Measurements from ENCODE around the gene PRICKLE4. TPM values are rescaled to one million over a fixed set of nuclear protein-coding genes. Genes with fewer than 3 reads are reported as not detected.
A peak's percentile ranks its signal among the peaks of the same experiment; 100 is the strongest.

The PRICKLE4 gene
- total and polyA plus RNA-seq, 2 of the 13 experiments (the other 11 are each of a cell fraction or from before 2014, with no cell fraction given), result 0.92 to 1.2 TPM

DNA sequence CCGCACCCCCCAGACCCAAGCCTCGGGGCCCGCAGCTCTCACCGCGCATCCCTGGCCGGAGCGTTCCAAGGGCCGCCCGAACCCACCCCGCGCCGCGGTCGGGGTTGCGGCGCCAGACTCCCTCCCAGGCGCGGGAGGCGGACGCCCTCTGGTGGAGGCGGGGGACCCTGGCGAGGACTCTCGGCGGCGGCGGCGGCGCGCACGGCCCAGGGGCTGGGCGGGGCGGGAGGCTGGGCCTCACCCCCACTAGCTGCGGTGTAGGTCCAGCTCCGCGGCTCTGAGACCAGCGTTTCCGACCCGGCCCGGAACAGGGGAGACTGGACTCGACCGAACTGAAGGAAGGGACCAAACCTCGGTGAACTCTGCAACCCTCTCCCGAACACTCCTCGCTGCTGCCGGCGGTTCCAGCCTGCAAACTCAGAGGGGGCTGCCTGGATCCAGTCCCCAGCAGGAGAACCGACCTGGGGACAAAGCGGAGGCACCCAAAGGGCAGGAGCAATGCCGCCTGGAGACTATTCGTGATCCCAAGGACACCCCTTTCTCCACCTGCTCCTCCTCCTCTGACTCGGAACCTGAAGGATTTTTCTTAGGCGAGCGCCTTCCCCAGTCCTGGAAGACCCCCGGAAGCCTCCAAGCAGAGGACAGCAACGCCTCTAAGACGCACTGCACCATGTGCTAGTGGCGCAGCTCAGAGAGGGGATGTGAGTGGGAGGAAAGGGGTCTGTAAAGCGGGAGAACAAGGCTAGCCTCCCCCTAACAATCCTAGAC, 6.1 kb downstream of the PRICKLE4 start (continued):
- TF ChIP-seq ZNF329 (CRISPR knock-in tag; IDR thresholded peaks at IDR 0.05; ENCODE audit: low read depth), result no peak
- TF ChIP-seq SYNCRIP (IDR thresholded peaks at IDR 0.05; ENCODE audit: insufficient read depth, low read depth, low read length), result no peak
- TF ChIP-seq KLF9 (CRISPR knock-in tag; IDR thresholded peaks at IDR 0.05; ENCODE audit: low read depth), result no peak
- 0 out of 2 replicates have a peak, but pooled peaks have one; percentile 67 for TF ChIP-seq CBFB (CRISPR knock-in tag; IDR thresholded peaks at IDR 0.05)
- TF ChIP-seq PTBP1 (IDR thresholded peaks at IDR 0.05; ENCODE audit: low read depth, low read length, poor library complexity, severe bottlenecking), result no peak
- TF ChIP-seq ZZZ3 (CRISPR knock-in tag; IDR thresholded peaks at IDR 0.05; ENCODE audit: borderline replicate concordance), result no peak
- TF ChIP-seq ZNF558 (CRISPR knock-in tag; IDR thresholded peaks at IDR 0.05; ENCODE audit: borderline replicate concordance), result 0 out of 2 replicates have a peak, but pooled peaks have one; percentile 66
- 0 out of 2 replicates have a peak, but pooled peaks have one; percentile 5 for TF ChIP-seq ZNF12 (CRISPR knock-in tag; IDR thresholded peaks at IDR 0.05)
- no peak for TF ChIP-seq PRMT3 (CRISPR knock-in tag; IDR thresholded peaks at IDR 0.05; ENCODE audit: borderline replicate concordance, low read depth)
- TF ChIP-seq, protein P1, sequence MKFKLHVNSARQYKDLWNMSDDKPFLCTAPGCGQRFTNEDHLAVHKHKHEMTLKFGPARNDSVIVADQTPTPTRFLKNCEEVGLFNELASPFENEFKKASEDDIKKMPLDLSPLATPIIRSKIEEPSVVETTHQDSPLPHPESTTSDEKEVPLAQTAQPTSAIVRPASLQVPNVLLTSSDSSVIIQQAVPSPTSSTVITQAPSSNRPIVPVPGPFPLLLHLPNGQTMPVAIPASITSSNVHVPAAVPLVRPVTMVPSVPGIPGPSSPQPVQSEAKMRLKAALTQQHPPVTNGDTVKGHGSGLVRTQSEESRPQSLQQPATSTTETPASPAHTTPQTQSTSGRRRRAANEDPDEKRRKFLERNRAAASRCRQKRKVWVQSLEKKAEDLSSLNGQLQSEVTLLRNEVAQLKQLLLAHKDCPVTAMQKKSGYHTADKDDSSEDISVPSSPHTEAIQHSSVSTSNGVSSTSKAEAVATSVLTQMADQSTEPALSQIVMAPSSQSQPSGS (CRISPR knock-in tag; IDR thresholded peaks at IDR 0.05), result no peak
- TF ChIP-seq ETV6 (CRISPR knock-in tag; conservative IDR thresholded peaks at IDR 0.05), result no peak; the same call in none of the 2 replicates
- peak; percentile 44 for TF ChIP-seq ZNF709 (CRISPR knock-in tag; IDR thresholded peaks at IDR 0.05)
- no peak; the same call in 1 of the 2 replicates for TF ChIP-seq ZNF616 (CRISPR knock-in tag; IDR thresholded peaks at IDR 0.05; ENCODE audit: low read depth)
- TF ChIP-seq SP2 (CRISPR knock-in tag; IDR thresholded peaks at IDR 0.05), result 0 out of 2 replicates have a peak, but pooled peaks have one; percentile 21
- TF ChIP-seq AGO2 (optimal IDR thresholded peaks at IDR 0.05; ENCODE audit: low read depth, low read length), result peak; percentile 65
- TF ChIP-seq PHF20 (CRISPR knock-in tag; IDR thresholded peaks at IDR 0.05), result peak; percentile 50; the same call in 1 of the 2 replicates
- TF ChIP-seq NFIC (IDR thresholded peaks at IDR 0.05; ENCODE audit: low read length), result no peak
- peak; percentile 71 for TF ChIP-seq SALL1 (CRISPR knock-in tag; IDR thresholded peaks at IDR 0.05)
- TF ChIP-seq MIER3 (CRISPR knock-in tag; IDR thresholded peaks at IDR 0.05; ENCODE audit: borderline replicate concordance), result no peak
- TF ChIP-seq, protein P2, sequence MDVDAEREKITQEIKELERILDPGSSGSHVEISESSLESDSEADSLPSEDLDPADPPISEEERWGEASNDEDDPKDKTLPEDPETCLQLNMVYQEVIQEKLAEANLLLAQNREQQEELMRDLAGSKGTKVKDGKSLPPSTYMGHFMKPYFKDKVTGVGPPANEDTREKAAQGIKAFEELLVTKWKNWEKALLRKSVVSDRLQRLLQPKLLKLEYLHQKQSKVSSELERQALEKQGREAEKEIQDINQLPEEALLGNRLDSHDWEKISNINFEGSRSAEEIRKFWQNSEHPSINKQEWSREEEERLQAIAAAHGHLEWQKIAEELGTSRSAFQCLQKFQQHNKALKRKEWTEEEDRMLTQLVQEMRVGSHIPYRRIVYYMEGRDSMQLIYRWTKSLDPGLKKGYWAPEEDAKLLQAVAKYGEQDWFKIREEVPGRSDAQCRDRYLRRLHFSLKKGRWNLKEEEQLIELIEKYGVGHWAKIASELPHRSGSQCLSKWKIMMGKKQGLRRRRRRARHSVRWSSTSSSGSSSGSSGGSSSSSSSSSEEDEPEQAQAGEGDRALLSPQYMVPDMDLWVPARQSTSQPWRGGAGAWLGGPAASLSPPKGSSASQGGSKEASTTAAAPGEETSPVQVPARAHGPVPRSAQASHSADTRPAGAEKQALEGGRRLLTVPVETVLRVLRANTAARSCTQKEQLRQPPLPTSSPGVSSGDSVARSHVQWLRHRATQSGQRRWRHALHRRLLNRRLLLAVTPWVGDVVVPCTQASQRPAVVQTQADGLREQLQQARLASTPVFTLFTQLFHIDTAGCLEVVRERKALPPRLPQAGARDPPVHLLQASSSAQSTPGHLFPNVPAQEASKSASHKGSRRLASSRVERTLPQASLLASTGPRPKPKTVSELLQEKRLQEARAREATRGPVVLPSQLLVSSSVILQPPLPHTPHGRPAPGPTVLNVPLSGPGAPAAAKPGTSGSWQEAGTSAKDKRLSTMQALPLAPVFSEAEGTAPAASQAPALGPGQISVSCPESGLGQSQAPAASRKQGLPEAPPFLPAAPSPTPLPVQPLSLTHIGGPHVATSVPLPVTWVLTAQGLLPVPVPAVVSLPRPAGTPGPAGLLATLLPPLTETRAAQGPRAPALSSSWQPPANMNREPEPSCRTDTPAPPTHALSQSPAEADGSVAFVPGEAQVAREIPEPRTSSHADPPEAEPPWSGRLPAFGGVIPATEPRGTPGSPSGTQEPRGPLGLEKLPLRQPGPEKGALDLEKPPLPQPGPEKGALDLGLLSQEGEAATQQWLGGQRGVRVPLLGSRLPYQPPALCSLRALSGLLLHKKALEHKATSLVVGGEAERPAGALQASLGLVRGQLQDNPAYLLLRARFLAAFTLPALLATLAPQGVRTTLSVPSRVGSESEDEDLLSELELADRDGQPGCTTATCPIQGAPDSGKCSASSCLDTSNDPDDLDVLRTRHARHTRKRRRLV (CRISPR knock-in tag; IDR thresholded peaks at IDR 0.05), result no peak
- TF ChIP-seq SP4 (CRISPR knock-in tag; IDR thresholded peaks at IDR 0.05), result peak; percentile 77
- TF ChIP-seq, protein P3, sequence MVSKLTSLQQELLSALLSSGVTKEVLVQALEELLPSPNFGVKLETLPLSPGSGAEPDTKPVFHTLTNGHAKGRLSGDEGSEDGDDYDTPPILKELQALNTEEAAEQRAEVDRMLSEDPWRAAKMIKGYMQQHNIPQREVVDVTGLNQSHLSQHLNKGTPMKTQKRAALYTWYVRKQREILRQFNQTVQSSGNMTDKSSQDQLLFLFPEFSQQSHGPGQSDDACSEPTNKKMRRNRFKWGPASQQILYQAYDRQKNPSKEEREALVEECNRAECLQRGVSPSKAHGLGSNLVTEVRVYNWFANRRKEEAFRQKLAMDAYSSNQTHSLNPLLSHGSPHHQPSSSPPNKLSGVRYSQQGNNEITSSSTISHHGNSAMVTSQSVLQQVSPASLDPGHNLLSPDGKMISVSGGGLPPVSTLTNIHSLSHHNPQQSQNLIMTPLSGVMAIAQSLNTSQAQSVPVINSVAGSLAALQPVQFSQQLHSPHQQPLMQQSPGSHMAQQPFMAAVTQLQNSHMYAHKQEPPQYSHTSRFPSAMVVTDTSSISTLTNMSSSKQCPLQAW (CRISPR knock-in tag; IDR thresholded peaks at IDR 0.05), result no peak
- peak; percentile 76 for TF ChIP-seq ZFX (CRISPR knock-in tag; IDR thresholded peaks at IDR 0.05; ENCODE audit: low read depth)

All from HepG2 (cell line).